MCF 10A (cell line): Measurements from ENCODE around the gene GAS1. TPM values are rescaled to one million over a fixed set of nuclear protein-coding genes. Genes with fewer than 3 reads are reported as not detected.

Source experiments
- BruUV-seq: library from RNA; stranded (reverse); fragments of 400-500 nt; replicated peaks from 2 replicates; lab custom pipeline; 2021; lab: Mats Ljungman, UMichigan
- CTCF ChIA-PET: fragments of 300-600 bp; sonication (Branson Sonifier 250); formaldehyde crosslinking; extraction: SDS; loops from one replicate; lab custom pipeline; 2021; ENCODE audit warnings: antibody characterized with exemption, inconsistent platforms; lab: Yijun Ruan, JAX
- POLR2A ChIA-PET: fragments of 300-600, 350-650 bp; sonication (Branson Sonifier 250); formaldehyde crosslinking; extraction: SDS; loops from one replicate; lab custom pipeline; 2020; ENCODE audit warnings: antibody characterized with exemption, inconsistent platforms; lab: Yijun Ruan, JAX
- DNase-seq: peaks from one replicate; pipeline ENCODE4 v3.0.0-alpha.2; 2018; ENCODE audit not compliant: unreplicated experiment
- H3K27ac Mint-ChIP-seq: one replicate; pipeline ENCODE4 v1.8.0; 2022; ENCODE audit warnings: mild to moderate bottlenecking, low read depth, mixed read lengths; ENCODE audit not compliant: unreplicated experiment
- H3K27me3 Mint-ChIP-seq: one replicate; pipeline ENCODE4 v1.8.0; 2022; ENCODE audit warnings: mixed read lengths; ENCODE audit not compliant: insufficient read depth, unreplicated experiment
- H3K36me3 Mint-ChIP-seq: one replicate; pipeline ENCODE4 v1.8.0; 2022; ENCODE audit warnings: mild to moderate bottlenecking, moderate library complexity, mixed read lengths; ENCODE audit not compliant: insufficient read depth, unreplicated experiment
- H3K4me1 Mint-ChIP-seq: one replicate; pipeline ENCODE4 v1.8.0; 2022; ENCODE audit warnings: mixed read lengths; ENCODE audit not compliant: insufficient read depth, unreplicated experiment
- H3K4me3 Mint-ChIP-seq: one replicate; pipeline ENCODE4 v1.8.0; 2022; ENCODE audit warnings: mild to moderate bottlenecking, moderate library complexity, mixed read lengths; ENCODE audit not compliant: unreplicated experiment
- H3K9me3 Mint-ChIP-seq: one replicate; pipeline ENCODE4 v1.8.0; 2022; ENCODE audit warnings: mixed read lengths; ENCODE audit not compliant: unreplicated experiment
- CTCF ChIP-seq: fragments of 200-600 bp; IDR thresholded peaks from one replicate; pipeline ENCODE4 v1.8.0; 2022; ENCODE audit warnings: antibody characterized with exemption, mild to moderate bottlenecking; ENCODE audit not compliant: unreplicated experiment
- intact Hi-C: fragments of 100-400 bp; cut with micrococcal nuclease; formaldehyde crosslinking; loops from 2 replicates; pipeline ENCODE4 v1.14.1; 2022
- total RNA-seq: library from RNA; stranded (reverse); gene quantifications from 2 replicates; pipeline ENCODE4 v1.2.3, GENCODE V29; 2022

GAS1 gene
- total RNA-seq, 1 experiment from 2014 or later, result 11.4 TPM

- TSS peak; percentile 57 for BruUV-seq
- peaks cover 12% of the 10 kb centered on the region for H3K36me3 Mint-ChIP-seq
- POLR2A ChIA-PET, result interaction anchor here (0.5 to 11.6 kb wide), 26 partner anchors 9 to 615 kb away, joined by 3 to 174 read pairs (median 5); partner anchors contain the start of gene GAS1
These were observed 36.4 kb upstream of the GAS1 start for GRCh38 chr9:86983620-86984259.

GRCh38 chr9:86983249-86983619, 35.9 kb upstream of the GAS1 start:
- TSS peak; percentile 77 for BruUV-seq
- TF ChIP-seq CTCF, result no peak
- Mint-ChIP-seq H3K27ac (peak overlapping the region; percentile 97), H3K36me3 (peaks cover 12% of the 10 kb centered on the region), H3K4me3 (peak overlapping the region; percentile 46), H3K4me1 (peaks cover 67% of the 10 kb centered on the region), H3K27me3 (no peaks in the 10 kb centered on the region), H3K9me3 (no peaks in the 10 kb centered on the region)
- ChIA-PET POLR2A (interaction anchor here (0.5 to 11.6 kb wide), 26 partner anchors 9 to 614 kb away, joined by 3 to 174 read pairs (median 5); partner anchors contain the start of gene GAS1), CTCF (interaction anchor here (0.9 to 2.3 kb wide), 3 partner anchors 10 to 35 kb away, joined by 4 to 10 read pairs (median 4); partner anchors contain the start of gene GAS1)
- peak; percentile 88 for DNase-seq
- intact Hi-C loops, result loop anchor here (1.0 kb wide), 1 partner anchor 35 kb away; no protein-coding TSS in a partner anchor

More at GRCh38 chr9:86983620-86984259, 36.4 kb upstream of the GAS1 start:
- Mint-ChIP-seq H3K9me3 (no peaks in the 10 kb centered on the region), H3K4me1 (peaks cover 63% of the 10 kb centered on the region), H3K27me3 (no peaks in the 10 kb centered on the region), H3K27ac (peak overlapping the region; percentile 97), H3K4me3 (peak overlapping the region; percentile 46)
- peak; percentile 97 for DNase-seq
- CTCF ChIA-PET, result interaction anchor here (0.5 to 2.3 kb wide), 5 partner anchors 9 to 341 kb away, joined by 4 to 10 read pairs (median 4); partner anchors contain the start of gene GAS1
- TF ChIP-seq CTCF, result no peak
- intact Hi-C loops, result loop anchor here (1.0 kb wide), 1 partner anchor 35 kb away; no protein-coding TSS in a partner anchor

GRCh38 chr9:86980802-86981201, 33.5 kb upstream of the GAS1 start:
- peak overlapping the region; percentile 97 for H3K27ac Mint-ChIP-seq
- CTCF ChIA-PET, result interaction anchor here (0.5 to 2.0 kb wide), 3 partner anchors 33 to 1913 kb away, joined by 3 to 11 read pairs (median 4); partner anchors contain the start of gene GAS1
- BruUV-seq, result no TSS peak

More at GRCh38 chr9:86980802-86981201, 33.5 kb upstream of the GAS1 start:
- TF ChIP-seq CTCF, result no peak
- POLR2A ChIA-PET, result interaction anchor here (0.7 to 11.6 kb wide), 4 partner anchors 10 to 633 kb away, joined by 3 to 174 read pairs (median 5); partner anchors contain the start of gene GAS1
- DNase-seq, result no peak
- Mint-ChIP-seq H3K9me3 (no peaks in the 10 kb centered on the region), H3K4me3 (no peak overlapping the region), H3K27me3 (no peaks in the 10 kb centered on the region), H3K4me1 (peaks cover 70% of the 10 kb centered on the region), H3K36me3 (peaks cover 12% of the 10 kb centered on the region)
- intact Hi-C loops, result no loop called here
